Stimulated activated naive CD8-positive, alpha-beta T cell treated with anti-CD3 and anti-CD28 coated beads, Interleukin-15, Interleukin-2, amounts not matched to agents 100 ng/mL and 50 ng/mL, for 24 hours (primary cell): Measurements from ENCODE around the gene CDC42SE2.
"Not testable (repeated sequence)": the region's sequence is repeated elsewhere in the genome, so short reads cannot be mapped to it uniquely, and the experiment has no call there.

ENCODE experiments used
- H3K27ac Mint-ChIP-seq: one replicate; pipeline ENCODE4 v1.8.0; 2021; ENCODE audit warnings: mild to moderate bottlenecking, mixed read lengths
- H3K27me3 Mint-ChIP-seq: one replicate; pipeline ENCODE4 v1.8.0; 2021; ENCODE audit warnings: mixed read lengths
- H3K36me3 Mint-ChIP-seq: one replicate; pipeline ENCODE4 v1.8.0; 2021; ENCODE audit warnings: low read depth, mixed read lengths
- H3K4me1 Mint-ChIP-seq: one replicate; pipeline ENCODE4 v1.8.0; 2021; ENCODE audit warnings: low read depth, mixed read lengths
- H3K4me3 Mint-ChIP-seq: one replicate; pipeline ENCODE4 v1.8.0; 2021; ENCODE audit warnings: mild to moderate bottlenecking, mixed read lengths
- H3K9me3 Mint-ChIP-seq: one replicate; pipeline ENCODE4 v1.8.0; 2021; ENCODE audit warnings: mixed read lengths

CDC42SE2 gene

GRCh38 chr5:131338051-131338453 is 74.2 kb downstream of the CDC42SE2 start:
- Mint-ChIP-seq H3K27me3 (no peaks in the 10 kb centered on the region), H3K27ac (peak overlapping the region; percentile 49), H3K9me3 (peaks cover 6% of the 10 kb centered on the region), H3K36me3 (peaks cover 71% of the 10 kb centered on the region), H3K4me1 (peaks cover 85% of the 10 kb centered on the region), H3K4me3 (peak overlapping the region; percentile 23)

GRCh38 chr5:131344288-131344687 is 80.4 kb downstream of the CDC42SE2 start:
- H3K4me1 Mint-ChIP-seq = peaks cover 82% of the 10 kb centered on the region
- not testable (repeated sequence) for H3K4me3 Mint-ChIP-seq, H3K27me3 Mint-ChIP-seq, H3K9me3 Mint-ChIP-seq
- H3K27ac Mint-ChIP-seq = peak overlapping the region; percentile 28
- H3K36me3 Mint-ChIP-seq = peaks cover 84% of the 10 kb centered on the region

GRCh38 chr5:131346204-131346603 is 82.4 kb downstream of the CDC42SE2 start:
- H3K9me3 Mint-ChIP-seq, H3K27me3 Mint-ChIP-seq, H3K4me3 Mint-ChIP-seq: not testable (repeated sequence)
- Mint-ChIP-seq H3K36me3 (peaks cover 70% of the 10 kb centered on the region), H3K27ac (peak overlapping the region; percentile 42), H3K4me1 (peaks cover 69% of the 10 kb centered on the region)

- Mint-ChIP-seq H3K9me3 (no peaks in the 10 kb centered on the region), H3K27me3 (no peaks in the 10 kb centered on the region), H3K4me1 (peaks cover 58% of the 10 kb centered on the region), H3K27ac (no peak overlapping the region), H3K4me3 (no peak overlapping the region), H3K36me3 (peaks cover 13% of the 10 kb centered on the region)
These were observed 90.1 kb downstream of the CDC42SE2 start for GRCh38 chr5:131353991-131354390.

- no peak overlapping the region for H3K4me3 Mint-ChIP-seq
- H3K27ac Mint-ChIP-seq = peak overlapping the region; percentile 83
- no peaks in the 10 kb centered on the region for H3K9me3 Mint-ChIP-seq
- H3K36me3 Mint-ChIP-seq = peaks cover 27% of the 10 kb centered on the region
- peaks cover 62% of the 10 kb centered on the region for H3K4me1 Mint-ChIP-seq
- no peaks in the 10 kb centered on the region for H3K27me3 Mint-ChIP-seq
These were observed 92.2 kb downstream of the CDC42SE2 start for GRCh38 chr5:131355971-131356528.

- Mint-ChIP-seq H3K4me3 (no peak overlapping the region), H3K9me3 (no peaks in the 10 kb centered on the region), H3K27me3 (no peaks in the 10 kb centered on the region), H3K36me3 (peaks cover 33% of the 10 kb centered on the region), H3K27ac (peak overlapping the region; percentile 93), H3K4me1 (peaks cover 67% of the 10 kb centered on the region)
These were observed 92.8 kb downstream of the CDC42SE2 start for GRCh38 chr5:131356619-131357018.

- no peaks in the 10 kb centered on the region for H3K9me3 Mint-ChIP-seq
- H3K36me3 Mint-ChIP-seq = peaks cover 38% of the 10 kb centered on the region
- peaks cover 66% of the 10 kb centered on the region for H3K4me1 Mint-ChIP-seq
- no peaks in the 10 kb centered on the region for H3K27me3 Mint-ChIP-seq
- peak overlapping the region; percentile 93 for H3K27ac Mint-ChIP-seq
- H3K4me3 Mint-ChIP-seq = peak overlapping the region; percentile 51
These were observed 94.1 kb downstream of the CDC42SE2 start for GRCh38 chr5:131357739-131358561.

- peaks cover 62% of the 10 kb centered on the region for H3K36me3 Mint-ChIP-seq
These were observed 97.9 kb downstream of the CDC42SE2 start for GRCh38 chr5:131361677-131362315.

GRCh38 chr5:131363811-131364506 is 100.1 kb downstream of the CDC42SE2 start:
- Mint-ChIP-seq H3K36me3 (peaks cover 71% of the 10 kb centered on the region), H3K4me1 (peaks cover 71% of the 10 kb centered on the region), H3K9me3 (no peaks in the 10 kb centered on the region), H3K27me3 (no peaks in the 10 kb centered on the region), H3K27ac (peak overlapping the region; percentile 90), H3K4me3 (peak overlapping the region; percentile 7)

More at GRCh38 chr5:131361677-131362315, 97.9 kb downstream of the CDC42SE2 start:
- no peaks in the 10 kb centered on the region for H3K27me3 Mint-ChIP-seq
- H3K4me3 Mint-ChIP-seq = no peak overlapping the region
- H3K4me1 Mint-ChIP-seq = peaks cover 74% of the 10 kb centered on the region
- peak overlapping the region; percentile 18 for H3K27ac Mint-ChIP-seq
- H3K9me3 Mint-ChIP-seq = no peaks in the 10 kb centered on the region

- H3K27ac Mint-ChIP-seq = peak overlapping the region; percentile 93
- no peak overlapping the region for H3K4me3 Mint-ChIP-seq
- no peaks in the 10 kb centered on the region for H3K9me3 Mint-ChIP-seq
- H3K36me3 Mint-ChIP-seq = peaks cover 66% of the 10 kb centered on the region
- H3K27me3 Mint-ChIP-seq = no peaks in the 10 kb centered on the region
- H3K4me1 Mint-ChIP-seq = peaks cover 72% of the 10 kb centered on the region
These were observed 100.7 kb downstream of the CDC42SE2 start for GRCh38 chr5:131364507-131365050.

GRCh38 chr5:131366428-131366827 is 102.6 kb downstream of the CDC42SE2 start:
- no peak overlapping the region for H3K4me3 Mint-ChIP-seq

GRCh38 chr5:131367219-131367860 is 103.5 kb downstream of the CDC42SE2 start:
- H3K36me3 Mint-ChIP-seq = peaks cover 58% of the 10 kb centered on the region
- no peaks in the 10 kb centered on the region for H3K9me3 Mint-ChIP-seq
- H3K4me1 Mint-ChIP-seq = peaks cover 82% of the 10 kb centered on the region
- H3K27me3 Mint-ChIP-seq = no peaks in the 10 kb centered on the region
- H3K4me3 Mint-ChIP-seq = peak overlapping the region; percentile 10
- peak overlapping the region; percentile 67 for H3K27ac Mint-ChIP-seq

More at GRCh38 chr5:131366428-131366827, 102.6 kb downstream of the CDC42SE2 start:
- no peaks in the 10 kb centered on the region for H3K27me3 Mint-ChIP-seq
- peaks cover 81% of the 10 kb centered on the region for H3K4me1 Mint-ChIP-seq
- H3K36me3 Mint-ChIP-seq = peaks cover 60% of the 10 kb centered on the region
- H3K27ac Mint-ChIP-seq = peak overlapping the region; percentile 81
- H3K9me3 Mint-ChIP-seq = no peaks in the 10 kb centered on the region

- Mint-ChIP-seq H3K36me3 (peaks cover 58% of the 10 kb centered on the region), H3K27ac (peak overlapping the region; percentile 16), H3K4me3 (no peak overlapping the region), H3K9me3 (no peaks in the 10 kb centered on the region), H3K27me3 (no peaks in the 10 kb centered on the region), H3K4me1 (peaks cover 92% of the 10 kb centered on the region)
These were observed 105.0 kb downstream of the CDC42SE2 start for GRCh38 chr5:131368866-131369265.

- H3K9me3 Mint-ChIP-seq = no peaks in the 10 kb centered on the region
- H3K36me3 Mint-ChIP-seq = peaks cover 51% of the 10 kb centered on the region
- peak overlapping the region; percentile 71 for H3K27ac Mint-ChIP-seq
- H3K4me3 Mint-ChIP-seq = no peak overlapping the region
- no peaks in the 10 kb centered on the region for H3K27me3 Mint-ChIP-seq
- peaks cover 90% of the 10 kb centered on the region for H3K4me1 Mint-ChIP-seq
These were observed 105.7 kb downstream of the CDC42SE2 start for GRCh38 chr5:131369558-131369957.
